GM19043 (cell line): ENCODE data around the gene SEPTIN7.
"Not testable (repeated sequence)": the region's sequence is repeated elsewhere in the genome, so short reads cannot be mapped to it uniquely, and the experiment has no call there.

Experiments used
- ATAC-seq: cut with Tn5 transposase; IDR thresholded peaks from one replicate; pipeline ENCODE4 v1.9.1; 2021; ENCODE audit warnings: low read depth; ENCODE audit not compliant: unreplicated experiment

The SEPTIN7 gene

DNA sequence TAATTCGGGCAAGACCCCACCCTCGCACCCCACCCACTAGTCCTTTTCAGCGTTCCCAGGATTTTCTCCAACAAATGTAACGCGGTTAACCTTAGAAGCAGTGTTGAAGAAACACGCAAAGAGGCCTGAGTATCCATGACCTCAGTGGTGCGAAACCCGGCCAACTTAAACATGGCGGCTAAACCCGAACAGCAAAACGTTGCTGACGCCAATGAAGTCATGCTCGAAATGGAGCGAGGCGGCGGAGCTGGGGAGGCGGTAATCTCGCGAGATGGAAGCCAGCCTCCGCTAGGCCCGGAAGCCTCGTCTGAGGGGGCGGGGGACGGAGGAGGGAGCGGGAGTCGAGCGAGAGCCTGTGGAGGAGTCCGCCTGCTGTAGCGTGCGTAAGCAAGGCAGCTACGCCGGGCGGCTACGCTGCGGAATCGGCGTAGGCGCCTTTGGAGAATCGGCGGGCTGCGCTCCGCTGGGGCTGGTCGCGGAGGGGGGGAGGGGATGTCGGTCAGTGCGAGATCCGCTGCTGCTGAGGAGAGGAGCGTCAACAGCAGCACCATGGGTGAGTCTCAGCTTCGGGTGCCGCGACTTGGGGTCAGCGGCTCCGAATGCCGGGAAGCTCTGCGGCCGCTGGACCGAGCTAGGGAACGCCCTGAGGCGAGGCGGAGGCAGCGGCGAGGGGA is at the start of gene SEPTIN7:
SEPTIN7 (plus strand) TSS at position 340 of the 674 bp plus-strand sequence; CDS start at position 493, 153 bp downstream.
- ATAC-seq, result peak; percentile 86

GRCh38 chr7:35752742-35753141 is 48.1 kb upstream of the SEPTIN7 start:
- ATAC-seq, result no peak

- no peak for ATAC-seq
Measured at GRCh38 chr7:35753761-35754603, 46.9 kb upstream of the SEPTIN7 start.

DNA sequence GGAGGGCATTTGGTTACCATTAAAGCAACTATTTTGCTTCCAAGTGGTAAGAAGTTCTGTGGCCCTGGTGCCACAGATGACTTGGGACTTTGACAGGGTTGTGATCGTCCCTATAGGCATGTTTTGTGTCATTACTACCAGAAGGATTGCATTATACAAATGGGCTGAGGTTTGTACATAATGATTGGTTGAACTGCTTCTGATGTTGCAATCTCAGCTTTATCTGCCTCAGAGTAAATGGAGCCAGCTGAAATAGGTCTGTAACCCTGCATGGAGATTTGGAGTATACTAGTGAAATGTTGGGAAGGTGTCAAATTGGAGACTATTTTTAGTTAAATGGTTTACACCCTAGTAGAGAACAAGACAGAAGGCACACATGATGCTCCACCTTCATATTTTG is 46.1 kb upstream of the SEPTIN7 start:
- no peak for ATAC-seq

DNA sequence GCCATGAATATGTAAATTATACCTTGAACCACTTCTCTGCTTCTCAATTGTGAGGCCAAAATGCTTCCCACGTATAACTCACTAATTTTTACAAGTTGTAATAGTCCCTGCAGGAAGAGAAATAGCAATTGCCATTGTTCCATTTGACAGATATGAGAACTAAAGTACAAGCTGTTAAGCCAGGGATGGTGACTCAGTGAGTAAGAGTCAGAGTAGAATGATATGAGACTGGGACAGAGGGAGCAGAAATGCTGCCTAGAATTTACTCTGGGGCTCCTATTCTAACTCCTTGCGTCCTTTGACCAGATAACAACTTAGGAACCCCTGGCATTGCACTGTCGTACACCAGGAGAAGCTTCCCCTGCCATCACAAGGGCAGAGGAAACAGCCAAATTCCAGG is 45.1 kb upstream of the SEPTIN7 start:
- ATAC-seq, result no peak

GRCh38 chr7:35756453-35756852 is 44.4 kb upstream of the SEPTIN7 start:
- ATAC-seq, result not testable (repeated sequence)

- ATAC-seq, result no peak
Measured at GRCh38 chr7:35757574-35757973, 43.3 kb upstream of the SEPTIN7 start.

DNA sequence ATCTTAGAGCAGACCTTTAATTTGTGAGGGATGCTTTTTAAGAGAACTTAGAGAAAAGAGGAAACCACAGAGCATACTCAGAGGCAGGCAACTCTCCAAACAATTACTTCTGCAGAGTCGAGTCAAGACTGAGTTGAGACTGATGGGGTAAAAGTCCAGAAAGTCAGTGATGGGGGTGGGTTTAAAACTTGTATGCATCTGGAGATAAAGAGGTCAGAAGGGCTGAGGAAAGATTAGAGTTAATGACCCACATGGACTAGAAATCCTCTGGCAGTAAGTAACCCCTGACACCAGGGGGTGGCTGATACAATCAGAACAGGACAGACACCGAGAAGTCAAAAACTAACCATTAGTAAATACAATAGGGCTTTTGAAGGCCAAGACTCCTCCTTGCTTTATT is 42.4 kb upstream of the SEPTIN7 start:
- ATAC-seq, result no peak

DNA sequence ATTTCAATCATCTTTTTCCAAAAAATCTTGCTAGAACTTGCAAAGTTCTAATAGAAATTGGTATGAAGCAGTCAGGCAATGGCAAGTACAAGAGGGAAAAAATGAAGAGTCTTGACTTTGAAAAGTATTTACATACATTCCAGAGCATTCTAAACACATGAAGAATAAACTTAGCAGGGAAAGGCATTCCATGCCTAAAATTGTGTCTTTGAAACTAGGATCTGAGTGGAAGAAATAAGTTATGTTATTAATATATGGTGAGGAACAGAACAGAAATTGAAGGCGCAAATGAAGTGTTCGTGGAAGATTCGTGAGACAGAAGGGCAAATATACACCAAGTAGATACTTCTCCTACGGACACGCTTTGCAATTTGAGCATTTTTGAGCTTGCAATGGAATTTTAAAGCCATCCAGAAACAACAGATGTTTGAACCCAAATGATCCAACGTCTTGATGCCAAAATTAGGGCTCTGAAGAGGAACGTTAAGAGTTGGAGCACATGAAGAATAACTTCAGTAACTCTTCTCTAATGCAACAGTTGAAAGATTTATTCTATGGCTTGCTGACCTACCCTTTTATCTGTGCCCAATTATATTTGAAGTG is 40.6 kb upstream of the SEPTIN7 start:
- ATAC-seq, result no peak

- ATAC-seq, result no peak
Measured at GRCh38 chr7:35761871-35762677, 38.8 kb upstream of the SEPTIN7 start.

DNA sequence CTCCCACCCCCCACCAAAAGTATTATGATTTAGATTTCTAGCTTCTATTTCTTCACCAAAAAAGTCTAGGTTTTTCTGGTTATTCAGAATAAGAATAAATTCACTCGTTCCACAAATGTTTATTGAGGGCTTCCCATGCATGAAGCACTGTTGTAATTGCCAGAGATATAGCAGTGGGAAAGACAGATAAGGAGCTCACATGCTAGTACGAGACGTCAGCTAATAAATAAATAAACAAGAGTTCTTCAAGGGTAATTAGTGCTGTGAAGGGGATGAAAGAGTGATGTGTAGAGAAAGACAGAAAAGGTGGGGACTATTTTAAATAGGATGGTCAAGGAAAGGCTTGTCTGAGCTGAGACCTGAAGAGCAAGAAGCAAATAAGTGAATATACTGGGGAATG is 38.1 kb upstream of the SEPTIN7 start:
- ATAC-seq, result no peak

DNA sequence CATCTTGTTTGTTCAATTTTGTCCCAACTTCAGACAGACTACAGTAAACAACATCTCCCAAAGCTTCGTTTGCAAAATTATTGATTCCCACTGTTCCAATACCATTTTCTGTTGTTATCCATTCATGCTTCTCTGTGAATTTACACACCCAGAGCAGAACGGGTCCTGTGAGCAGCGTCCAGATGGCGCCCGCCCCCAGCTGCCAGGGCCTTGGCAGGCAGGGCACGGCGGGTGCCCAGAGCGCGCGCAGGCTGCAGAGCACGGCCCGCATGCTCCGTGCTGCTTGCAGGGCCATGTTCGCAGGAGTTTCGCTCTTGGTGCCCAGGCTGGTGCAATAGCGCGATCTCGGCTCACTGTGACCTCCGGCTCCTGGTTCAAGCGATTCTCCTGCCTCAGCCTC is 32.5 kb upstream of the SEPTIN7 start:
- no peak for ATAC-seq

- ATAC-seq, result no peak
Measured at GRCh38 chr7:35771776-35772175, 29.1 kb upstream of the SEPTIN7 start.

GRCh38 chr7:35773994-35774393 is 26.9 kb upstream of the SEPTIN7 start:
- ATAC-seq, result no peak

DNA sequence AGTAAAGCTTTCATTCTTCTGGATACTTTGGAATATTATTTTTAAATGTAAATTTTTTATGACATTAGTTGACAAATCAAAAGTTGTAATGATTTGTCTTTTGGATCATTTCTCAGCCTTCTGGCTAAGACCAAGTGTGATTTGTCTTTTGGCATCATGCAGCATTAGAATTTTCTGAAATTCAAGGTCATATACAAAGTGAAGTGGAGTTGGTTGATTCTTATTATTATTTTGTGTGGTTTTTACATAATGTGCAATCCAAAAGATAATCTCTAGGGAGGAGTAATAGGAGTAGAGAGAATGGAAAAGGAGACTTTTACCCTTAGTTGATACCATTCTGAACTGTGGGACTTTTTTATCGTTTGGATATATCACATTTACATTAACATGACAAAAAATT is 24.2 kb upstream of the SEPTIN7 start:
- no peak for ATAC-seq

DNA sequence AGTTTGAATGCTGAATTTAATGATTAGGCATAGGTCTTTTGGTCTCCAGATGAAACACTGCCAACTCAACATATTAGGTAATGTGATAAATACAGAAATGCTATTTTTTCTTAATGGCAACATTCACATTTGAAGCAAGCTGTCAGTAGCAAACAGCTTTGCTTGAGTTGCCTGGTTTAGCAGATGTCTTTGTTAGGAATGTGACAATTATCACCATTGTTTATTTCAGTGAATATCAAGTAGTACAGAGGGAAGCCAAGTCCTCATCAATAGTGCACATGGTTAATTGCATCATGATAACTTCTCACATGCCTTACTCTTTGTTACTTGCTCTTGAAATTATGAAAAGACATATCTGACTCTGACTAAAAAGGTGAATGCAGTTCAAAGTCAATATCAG is 23.7 kb upstream of the SEPTIN7 start:
- no peak for ATAC-seq

DNA sequence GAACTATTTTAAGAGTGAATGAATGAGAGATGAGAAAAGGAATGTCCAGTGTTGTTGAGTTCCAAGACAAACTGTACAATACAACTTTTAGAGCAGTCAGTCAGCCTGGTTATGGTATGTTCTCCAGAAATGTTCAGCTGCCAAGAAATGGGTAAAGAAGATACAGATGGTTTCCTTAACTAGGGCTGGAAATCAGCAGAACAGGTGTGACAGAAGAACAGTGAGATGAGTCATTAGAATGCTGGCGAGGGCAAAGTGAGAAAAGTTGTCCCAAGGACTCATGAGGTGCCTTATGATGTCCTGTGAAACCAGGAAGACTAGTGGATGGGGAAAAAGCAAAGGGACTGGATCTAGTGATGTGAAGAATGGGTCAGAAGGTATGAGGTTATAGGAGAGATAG is 20.8 kb upstream of the SEPTIN7 start:
- no peak for ATAC-seq

GRCh38 chr7:35781200-35781701 is 19.6 kb upstream of the SEPTIN7 start:
- no peak for ATAC-seq

GRCh38 chr7:35781767-35782515 is 18.9 kb upstream of the SEPTIN7 start:
- ATAC-seq, result no peak

- ATAC-seq, result no peak
Measured at GRCh38 chr7:35784332-35784731, 16.5 kb upstream of the SEPTIN7 start.
